Stomach (tissue), 4 donors: ENCODE data around the gene WDTC1.

Source experiments
- CTCF ChIP-seq, 7 experiments: fragments of 450-650 bp in 4 of 7; fragments of 200-600 bp in 3 of 7; sonication (generic) in 3 of 7; IDR thresholded peaks; one replicate each; pipeline ENCODE4 v1.5.1; 2016 to 2019; ENCODE audit warnings: antibody characterized with exemption in 7 of 7, control low read depth in 2 of 7, mild to moderate bottlenecking in 1 of 7
- POLR2A ChIP-seq, 4 donors: fragments of 450-650 bp; IDR thresholded peaks; one replicate each; pipeline ENCODE4 v1.6.1; 2016; ENCODE audit warnings: antibody characterized with exemption in 4 of 4, control low read depth in 2 of 4, mild to moderate bottlenecking in 1 of 4, moderate library complexity in 1 of 4

- TF ChIP-seq CTCF (IDR thresholded peaks at IDR 0.05): no peak
- TF ChIP-seq POLR2A (IDR thresholded peaks at IDR 0.05): no peak
Measured at GRCh38 chr1:27356619-27357280, 122.3 kb downstream of the WDTC1 start.
